Right atrium auricular region (tissue), 2 donors: ENCODE data around the gene DNAJB2. TPM values are rescaled to one million over a fixed set of nuclear protein-coding genes. Genes with fewer than 3 reads are reported as not detected.

Experiments used
- DNase-seq: peaks from one replicate; pipeline ENCODE4 v3.0.0-alpha.2; 2019; ENCODE audit warnings: low spot score
- H3K27ac ChIP-seq, 2 donors: fragments of 200-600 bp; sonication (generic); 1 replicate in 1 of 2; 2 replicates in 1 of 2; pipeline ENCODE4 v1.5.1; 2016 to 2019
- H3K27me3 ChIP-seq, 2 donors: fragments of 200-600 bp; sonication (generic); one replicate each; pipeline versions ENCODE4 v1.5.1 to v1.6.0; 2017 to 2019
- H3K36me3 ChIP-seq: fragments of 200-600 bp; sonication (generic); one replicate; pipeline ENCODE4 v1.5.1; 2016
- H3K4me1 ChIP-seq, 2 donors: fragments of 200-600 bp; sonication (generic); one replicate each; pipeline versions ENCODE4 v1.5.1 to v1.6.0; 2017 to 2019
- H3K4me3 ChIP-seq, 2 donors: fragments of 200-600 bp; sonication (generic); 1 replicate in 1 of 2; 2 replicates in 1 of 2; pipeline ENCODE4 v1.5.1; 2017 to 2019; ENCODE audit warnings: mild to moderate bottlenecking in 1 of 2, moderate library complexity in 1 of 2
- H3K9me3 ChIP-seq, 2 donors: fragments of 200-600 bp; sonication (generic); one replicate each; pipeline ENCODE4 v1.5.1; 2019
- total RNA-seq, 2 donors: library from RNA; depleted of rRNA; stranded (reverse); fragments of >200 nt; gene quantifications; one replicate each; pipeline ENCODE4 v1.1.0, GENCODE V29; 2016
- TF ChIP-seq, protein P1 (sequence below), 2 donors: fragments of 200-600 bp; sonication (generic); IDR thresholded peaks; one replicate each; pipeline ENCODE4 v1.5.1; 2019; ENCODE audit warnings: antibody characterized with exemption in 2 of 2

DNAJB2 gene
- total RNA-seq, 2 donors from 2014 or later: 33.3 to 38.7 TPM

DNA sequence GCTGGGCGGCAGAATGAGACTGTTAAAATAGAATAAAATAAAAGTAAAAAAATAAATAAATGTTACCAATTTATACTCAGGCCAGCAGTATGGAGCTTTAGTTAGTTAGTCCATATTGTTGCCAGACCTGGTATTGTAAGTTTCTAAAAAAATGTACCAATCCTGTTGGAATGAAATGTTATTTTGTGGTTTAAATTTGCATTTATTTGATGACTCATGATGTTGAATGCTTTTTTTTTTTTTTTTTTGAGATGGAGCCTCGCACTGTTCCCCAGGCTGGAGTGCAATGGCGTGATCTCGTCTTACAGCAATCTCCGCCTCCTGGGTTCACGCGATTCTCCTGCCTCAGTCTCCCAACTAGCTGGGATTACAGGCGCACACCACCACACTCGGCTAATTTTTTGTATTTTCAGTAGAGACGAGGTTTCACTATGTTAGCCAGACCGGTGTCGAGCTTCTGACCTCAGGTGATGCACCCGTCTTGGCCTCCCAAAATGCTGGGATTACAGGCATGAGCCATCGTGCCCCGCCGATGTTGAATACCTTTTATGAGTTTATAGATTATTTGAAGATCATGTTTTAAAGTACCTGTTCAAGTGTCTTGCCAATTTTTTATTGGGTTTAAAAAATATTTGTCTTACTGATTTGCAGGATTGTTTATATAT lies 35.8 kb downstream of the DNAJB2 start:
- Histone ChIP-seq H3K4me3 (no peak overlapping the region), H3K36me3 (no peaks in the 10 kb centered on the region), H3K9me3 (no peaks in the 10 kb centered on the region), H3K27ac (no peak overlapping the region), H3K27me3 (peaks cover 1 to 3% of the 10 kb centered on the region in 2 donors), H3K4me1 (no peaks in the 10 kb centered on the region)
- no peak for DNase-seq
- TF ChIP-seq, protein P1, sequence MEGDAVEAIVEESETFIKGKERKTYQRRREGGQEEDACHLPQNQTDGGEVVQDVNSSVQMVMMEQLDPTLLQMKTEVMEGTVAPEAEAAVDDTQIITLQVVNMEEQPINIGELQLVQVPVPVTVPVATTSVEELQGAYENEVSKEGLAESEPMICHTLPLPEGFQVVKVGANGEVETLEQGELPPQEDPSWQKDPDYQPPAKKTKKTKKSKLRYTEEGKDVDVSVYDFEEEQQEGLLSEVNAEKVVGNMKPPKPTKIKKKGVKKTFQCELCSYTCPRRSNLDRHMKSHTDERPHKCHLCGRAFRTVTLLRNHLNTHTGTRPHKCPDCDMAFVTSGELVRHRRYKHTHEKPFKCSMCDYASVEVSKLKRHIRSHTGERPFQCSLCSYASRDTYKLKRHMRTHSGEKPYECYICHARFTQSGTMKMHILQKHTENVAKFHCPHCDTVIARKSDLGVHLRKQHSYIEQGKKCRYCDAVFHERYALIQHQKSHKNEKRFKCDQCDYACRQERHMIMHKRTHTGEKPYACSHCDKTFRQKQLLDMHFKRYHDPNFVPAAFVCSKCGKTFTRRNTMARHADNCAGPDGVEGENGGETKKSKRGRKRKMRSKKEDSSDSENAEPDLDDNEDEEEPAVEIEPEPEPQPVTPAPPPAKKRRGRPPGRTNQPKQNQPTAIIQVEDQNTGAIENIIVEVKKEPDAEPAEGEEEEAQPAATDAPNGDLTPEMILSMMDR (IDR thresholded peaks at IDR 0.05): no peak

DNA sequence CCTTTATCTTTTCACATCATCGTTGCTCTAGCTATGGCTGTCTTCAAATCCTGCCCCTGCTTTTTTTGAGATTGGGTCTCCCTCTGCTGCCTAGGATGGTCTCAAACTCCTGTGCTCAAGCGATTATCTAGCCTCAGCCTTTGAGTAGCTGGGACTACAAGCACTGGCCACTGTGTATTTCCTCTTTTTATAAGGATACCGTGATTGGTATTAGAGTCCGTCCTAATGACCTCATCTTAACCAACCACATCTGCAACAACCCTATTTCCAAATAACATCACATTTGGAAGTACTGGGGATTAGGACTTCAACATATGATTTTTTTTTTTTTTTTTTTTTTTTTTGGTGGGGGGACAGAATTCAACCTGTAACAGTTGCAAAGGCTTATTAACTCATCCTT lies 44.3 kb downstream of the DNAJB2 start:
- no peaks in the 10 kb centered on the region for H3K9me3 ChIP-seq
- no peaks in the 10 kb centered on the region for H3K36me3 ChIP-seq
- no peak overlapping the region for H3K27ac ChIP-seq
- TF ChIP-seq, protein P1 (IDR thresholded peaks at IDR 0.05): no peak
- H3K27me3 ChIP-seq: no peaks in the 10 kb centered on the region
- no peak overlapping the region for H3K4me3 ChIP-seq
- H3K4me1 ChIP-seq: no peaks in the 10 kb centered on the region
- DNase-seq: no peak

DNA sequence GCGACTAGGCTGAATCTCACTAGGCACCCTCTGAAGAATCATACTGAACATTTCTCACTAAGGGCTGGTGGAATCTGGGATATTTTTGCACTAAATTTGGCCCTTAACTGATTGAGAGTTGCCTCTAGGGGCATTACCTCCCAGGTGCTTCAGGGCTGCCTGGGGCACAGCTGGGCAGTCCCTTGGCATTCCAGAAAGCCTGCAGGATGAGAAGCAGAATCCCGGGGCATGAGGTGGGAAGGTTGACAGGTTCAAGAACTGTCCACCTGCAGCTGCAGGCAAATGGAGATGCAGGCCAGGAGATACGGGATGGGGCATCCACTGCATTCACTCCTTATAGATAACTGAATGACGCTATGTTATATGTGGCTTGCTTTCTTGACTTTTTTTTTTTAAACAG lies 46.0 kb downstream of the DNAJB2 start:
- no peaks in the 10 kb centered on the region for H3K36me3 ChIP-seq
- TF ChIP-seq, protein P1 (IDR thresholded peaks at IDR 0.05): no peak
- no peak overlapping the region for H3K4me3 ChIP-seq
- no peaks in the 10 kb centered on the region for H3K9me3 ChIP-seq
- no peak overlapping the region for H3K27ac ChIP-seq
- DNase-seq: no peak
- no peaks in the 10 kb centered on the region for H3K27me3 ChIP-seq
- no peaks in the 10 kb centered on the region for H3K4me1 ChIP-seq

DNA sequence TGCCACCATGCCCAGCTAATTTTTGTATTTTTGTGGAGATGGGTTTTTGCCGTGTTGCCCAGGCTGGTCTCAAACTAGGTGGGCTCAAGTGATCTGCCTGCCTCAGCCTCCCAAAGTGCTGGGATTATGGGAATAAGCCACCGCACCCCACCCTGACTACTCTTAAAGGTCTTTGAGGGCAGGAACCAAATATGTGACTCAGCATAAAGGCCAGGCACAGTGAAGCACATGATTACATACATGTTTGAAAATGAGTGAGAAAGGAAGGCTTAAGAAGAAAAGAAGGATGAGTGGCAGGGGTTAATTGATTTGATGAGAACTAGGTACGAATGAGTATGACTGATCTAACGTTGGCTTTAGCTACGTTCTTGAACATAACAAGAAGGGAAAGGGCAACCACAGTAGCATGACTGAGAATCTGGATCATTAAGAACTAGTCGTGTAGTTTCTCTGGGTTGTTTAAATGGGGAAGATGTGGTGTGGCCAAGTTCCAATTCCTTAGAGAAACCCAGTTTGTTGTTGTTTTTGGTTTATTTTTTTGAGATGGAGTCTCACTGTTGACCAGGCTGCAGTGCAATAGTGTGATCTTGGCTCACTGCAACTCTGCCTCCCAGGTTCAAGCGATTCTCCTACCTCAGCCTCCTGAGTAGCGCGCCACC lies 46.6 kb downstream of the DNAJB2 start:
- no peaks in the 10 kb centered on the region for H3K9me3 ChIP-seq
- H3K27me3 ChIP-seq: no peaks in the 10 kb centered on the region

DNA sequence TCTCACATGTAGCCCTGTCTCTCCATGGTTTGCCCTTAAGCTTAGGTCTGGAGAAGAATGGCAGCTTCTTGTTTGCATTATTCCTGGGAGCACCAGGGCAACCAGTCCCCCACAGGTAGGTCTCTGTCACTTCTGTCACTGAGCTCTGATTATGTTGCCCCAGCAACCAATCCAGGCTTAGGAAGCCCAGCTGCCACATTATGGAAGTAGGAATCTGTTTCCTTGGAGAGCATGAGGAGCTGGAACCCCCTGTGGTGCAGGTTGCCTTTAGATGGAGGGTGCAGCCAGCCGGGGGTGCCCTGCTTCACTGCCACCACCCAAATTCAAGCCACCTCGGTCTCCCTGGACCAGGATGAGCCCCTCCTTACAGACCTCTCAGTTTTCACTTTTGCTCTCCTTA lies 48.6 kb downstream of the DNAJB2 start:
- Histone ChIP-seq H3K4me1 (no peaks in the 10 kb centered on the region), H3K4me3 (no peak overlapping the region), H3K27ac (no peak overlapping the region), H3K36me3 (no peaks in the 10 kb centered on the region), H3K27me3 (peaks cover 4 to 7% of the 10 kb centered on the region in 2 donors), H3K9me3 (no peaks in the 10 kb centered on the region)
- TF ChIP-seq, protein P1 (IDR thresholded peaks at IDR 0.05): no peak
- no peak for DNase-seq

More for the DNA sequence above, 46.6 kb downstream of the DNAJB2 start:
- H3K36me3 ChIP-seq: no peaks in the 10 kb centered on the region
- no peak overlapping the region for H3K4me3 ChIP-seq
- TF ChIP-seq, protein P1 (IDR thresholded peaks at IDR 0.05): no peak
- no peak overlapping the region for H3K27ac ChIP-seq
- DNase-seq: no peak
- H3K4me1 ChIP-seq: no peaks in the 10 kb centered on the region
